ENCODE data around the gene FUT9.
"Not testable (repeated sequence)": the region's sequence is repeated elsewhere in the genome, so short reads cannot be mapped to it uniquely, and the experiment has no call there.

FUT9 gene

GRCh38 chr6:96194675-96195074 lies 178.9 kb downstream of the FUT9 start:
- no peak for DNase-seq

DNA sequence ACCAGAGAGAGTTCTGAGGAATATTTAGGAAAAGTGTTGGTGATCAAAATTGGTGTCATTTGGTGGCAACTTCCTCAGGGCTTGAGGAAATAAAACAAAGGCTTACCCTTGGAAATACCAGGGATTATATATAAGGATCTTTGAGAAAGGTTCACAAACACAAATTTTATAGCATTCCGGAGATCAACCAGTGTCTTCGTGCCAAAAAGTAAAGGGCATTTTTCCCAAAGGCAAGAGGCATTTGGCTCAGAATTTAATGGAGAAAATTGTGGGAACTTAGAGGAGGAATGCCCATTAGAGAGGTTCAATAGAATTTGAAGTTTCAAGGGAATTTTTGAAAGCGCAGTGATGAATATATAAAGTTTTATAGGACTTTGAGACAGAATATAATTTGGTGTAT lies 179.5 kb downstream of the FUT9 start:
- no peak for DNase-seq

GRCh38 chr6:96196633-96197032 lies 180.9 kb downstream of the FUT9 start:
- no peak for DNase-seq

- no peak for DNase-seq
These were observed 181.5 kb downstream of the FUT9 start for GRCh38 chr6:96197241-96197640.

DNA sequence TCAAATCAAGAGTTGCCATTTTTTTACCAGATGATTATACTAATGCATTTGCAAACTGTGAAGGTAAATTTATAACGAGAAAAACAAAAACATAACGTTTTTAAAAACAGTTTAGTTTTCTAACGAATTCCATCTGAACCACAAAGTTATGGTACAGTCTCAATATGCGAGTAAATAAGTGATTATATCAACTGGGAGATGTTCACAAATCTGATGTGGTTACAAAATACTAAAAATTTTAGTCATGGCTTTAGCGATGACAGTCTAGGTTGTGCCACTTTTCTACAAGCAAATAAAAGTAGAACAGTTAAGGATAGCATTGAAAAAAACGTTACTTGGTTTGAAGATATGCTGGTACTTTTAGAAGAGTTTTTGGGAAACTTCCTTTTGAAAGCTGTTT lies 186.8 kb downstream of the FUT9 start:
- DNase-seq, result no peak

DNA sequence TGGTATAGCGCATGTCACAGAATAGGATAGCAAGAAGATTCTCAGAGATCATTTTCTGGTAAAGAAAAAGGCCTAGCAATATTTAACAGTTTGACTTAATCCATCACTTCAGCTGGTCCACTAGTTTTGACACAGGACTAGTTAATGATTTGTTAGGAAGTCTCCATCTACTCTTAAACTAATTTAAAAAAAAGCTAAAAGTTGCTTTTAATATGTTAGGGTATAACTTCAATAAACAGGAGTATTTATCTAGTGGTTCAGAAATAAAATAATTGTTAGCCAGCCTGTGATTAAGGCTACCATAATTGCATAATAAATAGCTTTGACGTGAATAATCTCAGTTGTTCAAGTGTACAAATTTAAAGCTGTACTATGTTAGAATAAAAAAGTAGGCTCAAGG lies 195.6 kb downstream of the FUT9 start:
- DNase-seq, result no peak

DNA sequence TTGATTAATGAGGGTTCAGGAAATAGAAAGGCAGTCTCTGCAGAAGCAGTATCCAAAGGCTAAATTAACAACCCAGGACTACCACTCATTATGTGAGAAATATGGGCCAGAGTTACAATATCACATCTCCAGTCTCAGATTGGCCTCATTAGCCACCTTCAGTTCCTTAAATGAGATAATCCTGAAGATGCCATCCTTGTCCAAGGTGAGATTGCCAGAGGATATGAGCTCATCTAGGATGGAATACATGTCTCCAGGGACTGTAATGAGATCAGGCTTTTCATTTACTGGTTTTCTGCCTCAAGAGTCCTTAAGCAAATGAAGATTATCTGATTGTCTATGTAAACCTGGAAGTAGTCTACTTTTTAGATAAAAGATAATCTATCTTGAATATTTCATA lies 196.3 kb downstream of the FUT9 start:
- DNase-seq, result no peak

- no peak for DNase-seq
These were observed 198.0 kb downstream of the FUT9 start for GRCh38 chr6:96213784-96214183.

DNA sequence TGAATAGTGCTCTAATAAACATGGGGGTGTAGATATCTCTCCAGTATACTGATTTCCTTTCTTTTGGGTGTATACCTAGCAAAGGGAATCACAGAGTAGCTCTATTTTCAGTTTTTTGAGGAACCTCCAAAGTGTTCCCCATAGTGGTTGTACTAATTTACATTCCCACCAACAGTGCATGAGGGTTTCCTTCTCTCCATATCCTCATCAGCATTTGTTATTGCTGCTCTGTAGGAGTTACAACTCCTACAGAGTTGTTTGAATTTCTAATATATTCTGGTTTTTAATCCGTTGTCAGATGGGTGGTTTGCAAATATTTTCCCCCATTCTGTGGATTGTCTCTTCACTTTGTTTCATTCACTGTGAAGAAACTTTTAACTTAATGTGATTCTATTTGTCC lies 207.9 kb downstream of the FUT9 start:
- no peak for DNase-seq

DNA sequence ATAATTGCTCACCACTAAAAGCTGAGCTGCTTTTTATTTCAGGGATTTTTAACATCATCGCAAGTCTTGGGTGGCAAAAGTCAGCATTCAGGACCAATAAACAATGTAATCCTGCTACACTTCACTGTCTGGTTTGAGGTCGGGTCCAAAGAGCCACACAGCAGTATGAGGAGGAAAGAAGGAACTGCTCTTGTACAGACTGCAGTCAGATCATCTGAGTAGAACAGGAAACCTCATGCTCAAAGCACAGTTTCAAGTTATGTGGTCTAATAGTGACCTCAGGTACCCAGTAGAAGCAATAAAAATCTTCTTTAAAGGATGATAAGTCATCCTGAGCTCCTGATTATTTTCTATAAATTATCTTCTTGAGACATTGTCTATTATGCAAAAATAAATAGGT lies 211.4 kb downstream of the FUT9 start:
- DNase-seq, result no peak

DNA sequence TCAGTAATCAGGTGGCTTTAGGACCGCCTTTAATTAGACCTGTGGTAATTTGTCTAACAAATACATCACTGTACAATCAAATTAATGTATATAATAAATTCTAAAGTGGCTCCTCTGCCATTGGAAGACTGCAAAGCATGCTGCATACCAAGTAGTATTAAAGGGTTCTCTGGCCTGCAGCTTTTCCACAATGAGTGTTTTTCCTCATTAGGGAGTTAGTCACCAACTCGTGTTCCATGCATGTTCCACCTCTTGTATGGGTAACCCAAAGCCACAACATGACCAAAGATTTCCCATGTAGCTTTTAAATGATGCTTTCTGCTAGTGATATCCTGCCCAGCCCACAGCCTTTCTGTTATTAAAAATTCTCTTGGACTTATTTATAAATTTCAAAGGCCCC lies 218.7 kb downstream of the FUT9 start:
- no peak for DNase-seq

GRCh38 chr6:96235927-96236326 lies 220.2 kb downstream of the FUT9 start:
- DNase-seq, result no peak

DNA sequence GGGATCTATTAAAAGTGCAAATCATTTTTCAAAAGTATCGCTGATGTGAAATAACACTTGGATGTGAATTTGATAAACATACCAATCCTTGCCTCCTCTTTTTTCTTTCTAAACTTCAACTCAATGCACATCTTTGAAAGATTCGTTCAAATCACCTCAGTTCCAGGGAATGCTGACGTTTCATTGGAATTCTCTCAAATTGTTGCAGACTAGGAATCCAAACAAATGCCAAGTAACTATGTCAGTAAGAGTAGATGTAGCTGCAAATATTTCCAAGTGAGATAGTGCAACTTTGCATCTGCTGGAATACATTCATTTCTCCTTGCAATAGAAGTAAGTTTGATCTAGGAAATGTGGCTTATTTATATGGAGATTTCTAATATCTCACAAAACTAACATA lies 220.7 kb downstream of the FUT9 start:
- no peak for DNase-seq

GRCh38 chr6:96237638-96238347 lies 222.0 kb downstream of the FUT9 start:
- no peak for DNase-seq

GRCh38 chr6:96246563-96246962 lies 230.8 kb downstream of the FUT9 start:
- no peak for DNase-seq

- DNase-seq, result no peak
These were observed 234.0 kb downstream of the FUT9 start for GRCh38 chr6:96249755-96250154.

GRCh38 chr6:96257751-96258150 lies 242.0 kb downstream of the FUT9 start:
- no peak for DNase-seq

DNA sequence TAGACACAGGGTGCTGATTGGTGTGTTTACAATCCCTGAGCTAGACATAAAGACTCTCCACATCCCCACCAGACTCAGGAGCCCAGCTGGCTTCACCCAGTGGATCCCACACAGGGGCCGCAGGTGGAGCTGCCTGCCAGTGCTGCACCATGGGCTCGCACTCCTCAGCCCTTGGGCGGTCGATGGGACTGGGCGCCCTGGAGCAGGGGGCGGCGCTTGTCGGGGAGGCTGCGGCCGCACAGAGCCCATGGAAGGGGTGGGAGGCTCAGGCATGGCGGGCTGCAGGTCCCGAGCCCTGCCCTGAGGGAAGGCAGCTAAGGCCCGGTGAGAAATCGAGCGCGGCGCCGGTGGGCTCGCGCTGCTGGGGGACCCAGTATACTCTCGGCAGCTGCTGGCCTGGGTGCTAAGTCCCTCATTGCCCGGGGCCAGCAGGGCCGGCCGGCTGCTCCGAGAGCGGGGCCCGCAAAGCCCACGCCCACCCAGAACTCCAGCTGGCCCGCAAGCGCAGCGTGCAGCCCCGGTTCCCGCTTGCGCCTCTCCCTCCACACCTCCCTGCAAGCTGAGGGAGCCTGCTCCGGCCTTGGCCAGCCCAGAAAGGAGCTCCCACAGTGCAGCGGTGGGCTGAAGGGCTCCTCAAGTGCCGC lies 245.1 kb downstream of the FUT9 start:
- DNase-seq, result not testable (repeated sequence)
